Activated CD4-positive, alpha-beta T cell treated with anti-CD3 and anti-CD28 coated beads, Interleukin-2, Interleukin-6, amounts not matched to agents 100 ng/mL and 50 ng/mL, durations not matched to agents 16 hours and 8 hours (primary cell): Measurements from ENCODE around the gene PLAAT4.
"Not testable (repeated sequence)": the region's sequence is repeated elsewhere in the genome, so short reads cannot be mapped to it uniquely, and the experiment has no call there.

Experiments used
- DNase-seq: peaks from one replicate; pipeline ENCODE4 v3.0.0-alpha.2; 2020

The PLAAT4 gene

DNA sequence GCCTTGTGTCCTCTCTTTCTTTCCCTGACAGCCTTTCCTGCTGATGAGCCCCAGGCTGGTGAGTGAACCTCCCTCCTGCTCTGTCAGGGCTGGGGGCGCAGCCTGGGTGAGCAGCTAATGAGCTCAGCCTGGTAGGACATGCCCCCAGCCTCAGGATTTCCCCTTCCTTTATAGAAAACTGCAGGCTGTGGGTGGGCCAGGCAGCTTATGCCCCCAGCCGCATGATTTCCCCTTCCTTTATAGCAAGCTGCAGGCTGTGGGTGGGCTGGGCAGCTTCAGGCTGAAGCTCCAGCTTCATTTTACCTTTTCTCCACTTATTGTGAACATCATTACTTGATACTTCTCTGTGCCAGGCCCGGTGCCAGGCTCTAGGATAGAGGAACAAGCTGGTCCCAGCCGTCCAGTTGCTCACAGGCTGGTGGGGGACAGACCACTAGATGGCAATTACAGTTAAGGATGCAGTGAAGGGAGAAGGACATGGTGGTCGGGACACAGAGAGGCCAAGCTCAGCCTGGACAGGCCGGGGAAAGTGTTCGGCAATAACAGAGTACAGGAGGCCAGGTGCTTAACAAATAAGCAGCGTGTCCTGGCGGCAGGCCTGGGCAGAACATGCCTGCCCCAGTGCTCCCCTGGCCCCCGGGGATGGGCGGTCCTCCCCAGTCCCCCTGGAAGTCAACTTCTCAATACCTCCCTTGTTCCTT lies 25.4 kb upstream of the PLAAT4 start:
- no peak for DNase-seq

DNA sequence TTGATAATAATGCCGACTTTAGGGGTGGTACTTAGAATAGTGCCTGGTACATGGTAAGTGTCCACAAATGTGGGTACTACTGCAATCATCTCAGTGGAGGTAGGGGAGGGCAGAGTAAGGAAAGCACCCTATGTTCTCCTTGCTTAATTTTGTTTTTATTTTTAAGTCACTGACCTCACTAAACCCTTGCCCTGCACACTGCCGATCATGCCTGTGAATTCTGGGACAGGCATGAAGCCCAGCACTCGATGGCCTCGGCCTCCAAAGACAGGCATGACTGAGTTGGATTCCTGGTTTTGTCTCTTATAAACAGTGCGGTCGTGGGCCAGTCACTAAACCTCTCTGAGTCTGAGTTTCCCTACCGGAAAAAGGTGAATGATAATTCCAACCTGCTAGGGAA lies 23.8 kb upstream of the PLAAT4 start:
- no peak for DNase-seq

DNA sequence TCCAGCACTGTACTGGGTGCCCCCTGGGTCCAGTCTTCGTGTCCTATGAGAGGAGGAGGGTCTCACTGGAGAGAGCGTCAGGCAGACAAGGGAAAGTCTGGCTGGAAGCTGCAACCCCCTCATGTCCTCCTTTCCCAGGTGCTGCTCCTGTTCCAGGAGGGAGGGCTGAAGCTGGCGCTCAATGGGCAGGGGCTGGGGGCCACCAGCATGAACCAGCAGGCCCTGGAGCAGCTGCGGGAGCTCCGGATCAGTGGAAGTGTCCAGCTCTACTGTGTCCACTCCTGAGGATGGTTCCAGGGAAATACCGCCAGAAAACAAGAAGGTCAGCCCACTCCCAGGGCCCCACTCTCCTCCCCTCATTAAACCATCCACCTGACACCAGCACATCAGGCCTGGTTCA lies 20.5 kb upstream of the PLAAT4 start:
- DNase-seq, result no peak

DNA sequence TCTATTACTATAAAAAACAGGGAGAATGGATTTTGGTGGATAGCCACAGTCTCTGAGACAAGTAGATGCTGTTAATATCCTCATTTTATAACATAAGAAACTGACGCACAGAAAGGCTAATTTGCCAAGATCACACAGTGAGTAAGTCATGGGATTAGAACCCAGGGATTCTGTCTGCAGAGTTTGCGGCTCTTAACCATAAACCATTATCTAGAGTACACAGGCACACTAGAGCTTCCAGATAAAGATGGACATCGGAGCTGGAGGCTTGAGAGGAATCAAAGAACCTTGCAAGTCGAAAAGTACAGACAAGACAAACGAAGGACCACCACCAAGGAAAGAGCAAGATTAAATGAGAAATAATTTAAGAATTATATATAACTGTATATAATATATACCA lies 19.5 kb upstream of the PLAAT4 start:
- no peak for DNase-seq

DNA sequence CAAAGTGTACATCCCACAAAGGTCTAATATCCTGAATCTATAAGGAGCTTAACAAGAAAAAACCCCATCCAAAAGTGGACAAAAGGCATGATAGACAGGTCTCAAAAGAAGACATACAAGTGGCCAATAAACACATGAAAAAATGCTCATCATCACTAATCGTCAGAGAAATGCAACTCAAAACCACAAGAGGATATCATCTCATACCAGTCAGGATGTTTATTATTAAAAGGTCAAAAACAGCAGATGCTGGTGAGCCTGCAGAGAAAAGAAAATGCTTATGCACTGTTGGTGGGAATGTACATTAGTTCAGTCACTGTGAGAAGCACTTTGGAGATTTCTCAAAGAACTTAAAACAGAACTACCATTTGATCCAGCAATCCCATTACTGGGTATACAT lies 18.1 kb upstream of the PLAAT4 start:
- no peak for DNase-seq

DNA sequence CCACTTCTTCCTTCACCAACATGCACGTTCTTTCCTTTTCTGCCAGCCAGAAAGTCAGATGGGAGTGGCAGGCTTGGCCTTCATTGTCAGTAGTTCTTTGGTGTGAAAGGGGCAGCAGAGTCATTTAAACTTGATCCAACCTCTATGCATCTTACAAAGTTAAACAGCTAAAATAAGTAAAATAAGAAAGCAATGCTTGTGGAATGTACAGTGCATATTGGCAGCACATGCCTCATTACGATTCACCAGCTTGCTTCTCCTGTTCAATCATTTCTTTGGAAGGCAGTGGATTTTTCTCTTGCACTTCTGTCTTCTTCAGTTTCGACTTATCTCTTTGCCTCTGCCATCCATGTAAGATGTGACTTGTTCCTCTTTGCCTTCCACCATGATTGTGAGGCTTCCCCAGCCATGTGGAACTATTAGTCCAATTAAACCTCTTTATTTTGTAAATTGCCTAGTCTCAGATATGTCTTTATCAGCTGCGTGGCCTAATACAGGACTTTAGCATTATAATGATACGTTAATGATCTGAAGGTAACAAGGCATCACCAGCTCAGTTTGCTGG lies 15.9 kb upstream of the PLAAT4 start:
- DNase-seq, result no peak

DNA sequence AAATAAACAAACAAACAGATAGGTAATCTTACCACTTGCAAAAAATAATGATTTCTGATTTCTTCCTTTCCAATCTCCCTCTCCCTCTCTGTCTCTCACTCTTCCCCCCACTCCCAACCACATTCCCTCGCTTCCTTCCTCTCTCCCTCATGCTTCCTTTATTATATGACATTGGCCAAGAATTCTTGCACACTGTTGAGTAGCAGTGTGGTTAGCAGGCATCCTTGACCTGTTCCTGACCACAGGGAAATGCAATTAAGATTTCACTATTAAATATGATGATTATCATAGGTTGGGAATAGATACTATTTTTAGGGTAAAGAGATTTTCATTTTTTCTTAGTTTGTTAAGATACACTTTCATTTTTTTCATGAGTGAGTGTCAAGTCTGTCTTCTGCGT lies 14.7 kb upstream of the PLAAT4 start:
- DNase-seq, result no peak

DNA sequence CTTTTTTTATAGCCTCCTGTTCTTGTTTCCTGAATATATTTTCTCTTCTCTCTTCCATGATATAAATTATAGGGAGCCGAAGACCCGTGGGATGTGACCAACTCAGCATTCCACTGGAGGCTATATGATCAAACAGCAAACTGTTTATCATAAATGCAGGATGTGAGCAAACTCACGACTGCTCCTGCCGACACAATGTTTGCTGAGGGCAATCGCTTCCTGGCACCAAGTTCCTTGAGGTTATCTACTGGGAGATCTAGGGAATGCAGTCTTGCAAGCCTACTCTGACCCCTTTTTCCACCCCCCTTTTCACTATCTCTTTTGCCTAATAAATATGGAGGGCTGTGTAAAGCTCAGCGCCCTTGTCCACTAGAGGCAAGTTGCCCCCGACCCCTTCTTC lies 13.5 kb upstream of the PLAAT4 start:
- no peak for DNase-seq

DNA sequence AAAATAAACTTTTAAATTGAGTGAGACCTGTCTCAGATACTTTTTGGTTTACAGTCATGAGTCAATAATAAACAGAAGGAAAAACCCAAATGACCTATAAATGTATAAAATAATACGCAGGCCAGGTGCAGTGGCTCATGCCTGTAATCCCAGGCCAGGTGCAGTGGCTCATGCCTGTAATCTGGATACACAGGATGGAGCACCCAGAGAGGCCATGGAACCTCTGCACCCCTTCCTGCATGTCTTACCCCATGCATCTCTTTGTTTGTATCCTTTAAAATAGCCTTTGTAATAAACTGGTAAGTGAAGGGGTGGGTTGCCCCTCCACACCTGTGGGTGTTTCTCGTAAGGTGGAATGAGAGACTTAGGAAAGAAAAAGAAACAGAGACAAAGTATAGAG lies 8.9 kb upstream of the PLAAT4 start:
- DNase-seq, result no peak

DNA sequence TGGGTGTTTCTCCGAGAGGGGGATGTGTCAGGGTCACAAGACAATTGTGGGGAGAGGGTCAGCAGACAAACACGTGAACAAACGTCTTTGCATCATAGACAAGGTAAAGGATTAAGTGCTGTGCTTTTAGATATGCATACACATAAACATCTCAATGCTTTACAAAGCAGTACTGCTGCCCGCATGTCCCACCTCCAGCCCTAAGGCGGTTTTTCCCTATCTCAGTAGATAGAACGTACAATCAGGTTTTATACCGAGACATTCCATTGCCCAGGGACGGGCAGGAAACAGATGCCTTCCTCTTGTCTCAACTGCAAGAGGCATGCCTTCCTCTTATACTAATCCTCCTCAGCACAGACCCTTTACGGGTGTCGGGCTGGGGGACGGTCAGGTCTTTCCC lies 8.5 kb upstream of the PLAAT4 start:
- DNase-seq, result not testable (repeated sequence)

DNA sequence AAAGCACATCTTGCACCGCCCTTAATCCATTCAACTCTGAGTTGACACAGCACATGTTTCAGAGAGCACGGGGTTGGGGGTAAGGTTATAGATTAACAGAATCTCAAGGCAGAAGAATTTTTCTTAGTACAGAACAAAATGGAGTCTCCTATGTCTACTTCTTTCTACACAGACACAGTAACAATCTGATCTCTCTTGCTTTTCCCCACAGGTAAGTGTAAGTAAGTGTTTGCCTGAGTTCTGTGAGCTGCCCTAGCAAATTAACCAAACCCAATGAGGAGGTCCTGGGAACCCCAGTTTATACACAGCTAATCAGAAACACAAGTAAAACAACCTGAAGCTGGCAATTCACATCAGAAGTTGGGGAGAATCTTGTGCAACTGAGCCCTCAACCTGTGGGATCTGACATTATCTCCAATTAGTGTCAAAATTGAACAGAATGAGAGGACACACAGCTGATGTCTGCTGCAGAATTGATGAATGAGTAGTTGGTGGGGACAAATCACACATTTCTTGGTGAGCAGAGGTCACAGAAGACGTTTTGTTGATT lies 7.8 kb upstream of the PLAAT4 start:
- DNase-seq, result not testable (repeated sequence)

DNA sequence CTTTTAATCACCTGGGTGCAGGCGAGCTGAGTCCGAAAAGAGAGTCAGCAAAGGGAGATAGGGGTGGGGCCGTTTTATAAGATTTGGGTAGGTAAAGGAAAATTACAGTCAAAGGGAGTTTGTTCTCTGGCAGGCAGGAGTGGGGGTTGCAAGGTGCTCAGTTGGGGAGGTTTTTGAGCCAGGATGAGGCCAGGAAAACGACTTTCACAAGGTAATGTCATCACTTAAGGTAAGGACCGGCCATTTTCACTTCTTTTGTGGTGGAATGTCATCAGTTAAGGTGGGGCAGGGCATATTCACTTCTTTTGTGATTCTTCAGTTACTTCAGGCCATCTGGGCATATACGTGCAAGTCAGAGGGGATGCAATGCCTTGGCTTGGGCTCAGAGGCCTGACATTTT lies 7.2 kb upstream of the PLAAT4 start:
- not testable (repeated sequence) for DNase-seq

DNA sequence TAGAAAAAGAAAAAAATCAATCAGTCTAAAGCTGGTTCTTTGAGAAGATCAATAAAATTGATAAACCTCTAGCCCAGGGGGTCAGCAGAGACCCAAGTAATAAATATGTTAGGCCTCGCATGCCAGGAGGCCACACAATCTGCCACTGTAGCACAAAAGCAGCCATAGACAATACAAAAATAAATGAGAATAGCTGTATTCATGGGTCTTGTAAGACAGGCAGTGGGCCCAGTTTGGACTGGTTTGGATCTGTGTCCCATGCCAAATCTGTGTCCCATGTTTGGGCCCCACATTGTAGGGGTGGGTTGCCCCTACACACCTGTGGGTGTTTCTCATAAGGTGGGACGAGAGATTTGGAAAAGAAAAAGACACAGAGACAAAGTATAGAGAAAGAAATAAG lies 6.6 kb upstream of the PLAAT4 start:
- DNase-seq, result no peak

DNA sequence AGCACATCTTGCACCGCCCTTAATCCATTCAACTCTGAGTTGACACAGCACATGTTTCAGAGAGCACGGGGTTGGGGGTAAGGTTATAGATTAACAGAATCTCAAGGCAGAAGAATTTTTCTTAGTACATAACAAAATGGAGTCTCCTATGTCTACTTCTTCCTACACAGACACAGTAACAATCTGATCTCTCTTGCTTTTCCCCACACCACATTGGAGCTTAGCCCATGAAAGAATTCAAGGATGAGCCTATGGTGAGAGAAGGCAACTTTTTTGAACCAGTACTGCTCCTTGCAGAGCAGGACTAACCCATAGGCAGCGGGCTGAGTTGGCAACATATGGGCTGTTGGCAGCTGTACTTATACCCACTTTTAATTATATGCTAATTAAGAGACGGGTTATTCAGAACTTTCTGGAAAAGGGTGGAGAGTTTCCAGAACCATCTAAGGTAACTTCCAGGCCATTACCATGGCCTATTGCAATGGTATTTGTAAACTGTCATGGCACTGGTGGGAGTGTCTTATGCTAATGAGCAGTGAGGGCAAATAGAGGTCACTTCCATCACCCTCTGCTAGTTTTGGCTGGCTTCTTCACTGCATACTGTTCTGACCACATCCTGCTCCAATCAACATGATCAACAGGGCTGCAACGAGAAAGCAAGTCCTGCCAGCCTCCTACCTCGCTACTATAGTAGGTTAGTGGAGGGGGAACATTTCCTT lies 5.4 kb upstream of the PLAAT4 start:
- DNase-seq, result peak; percentile 59

DNA sequence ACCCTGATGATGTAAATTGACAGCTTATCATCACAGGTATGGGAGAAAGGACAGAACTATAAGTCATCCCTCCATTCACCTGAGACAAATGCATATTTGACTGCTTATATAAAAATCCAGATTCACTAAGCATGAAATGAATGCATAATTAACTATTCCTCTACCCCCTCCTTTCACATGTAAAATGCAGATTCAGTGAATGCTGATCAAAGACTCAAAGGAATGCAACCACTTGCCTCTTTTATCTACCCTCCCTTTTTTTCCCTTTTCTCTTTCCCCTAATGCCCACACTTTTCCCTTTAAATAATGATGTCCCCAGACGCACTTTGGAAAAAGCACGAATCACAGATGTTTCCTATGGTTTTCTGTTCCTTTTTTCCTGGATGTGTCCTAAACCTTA lies 4.5 kb upstream of the PLAAT4 start:
- no peak for DNase-seq

DNA sequence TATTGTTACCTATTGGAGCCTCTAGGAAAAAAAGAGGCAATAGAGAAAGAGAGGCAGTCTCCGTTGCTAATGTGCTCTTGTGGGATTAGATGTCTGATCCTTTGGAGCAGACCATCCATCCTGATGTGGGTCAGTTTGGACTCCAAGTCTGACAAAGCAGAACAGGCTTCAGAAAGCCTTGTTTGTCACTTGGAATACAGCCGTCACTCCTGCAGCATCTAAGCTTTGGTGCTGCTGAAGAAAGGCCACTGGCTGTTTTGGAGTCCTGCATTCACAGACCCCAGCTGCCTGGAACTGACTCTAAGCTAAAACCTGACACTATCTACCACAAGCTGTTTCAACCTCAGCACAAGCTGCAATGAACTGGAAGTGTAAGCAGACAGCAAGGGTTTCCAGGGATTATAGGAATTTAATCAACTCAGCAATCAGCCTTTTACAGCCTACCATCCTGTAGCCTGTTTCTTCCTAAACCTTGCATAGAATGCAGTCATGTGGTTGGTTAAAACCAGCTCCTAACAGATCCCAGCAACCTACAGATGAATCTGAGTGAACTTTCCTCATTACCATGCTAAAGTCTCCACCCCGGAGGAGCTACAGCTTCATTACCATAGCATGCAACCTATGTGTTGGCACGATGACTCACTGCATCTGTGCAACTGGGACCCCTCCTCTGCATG lies 3.7 kb upstream of the PLAAT4 start:
- no peak for DNase-seq

DNA sequence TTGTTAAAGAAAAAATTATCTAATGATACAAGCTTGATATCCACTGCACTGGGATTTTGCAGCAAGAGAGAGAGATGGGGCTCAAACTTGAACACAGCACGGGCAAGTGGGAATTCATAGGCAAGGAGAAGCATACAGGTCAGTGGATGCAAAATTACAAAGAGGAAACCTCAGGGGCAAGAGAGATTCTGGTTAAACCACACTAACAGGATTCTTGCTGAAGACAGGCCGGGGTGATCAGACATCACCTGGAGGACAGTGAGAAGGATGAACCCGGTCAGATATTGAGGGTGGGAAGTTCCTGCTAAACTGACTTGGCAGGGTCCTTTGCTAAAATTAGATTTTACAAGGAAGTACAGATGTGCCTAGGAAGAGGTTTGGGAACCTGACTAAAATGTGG lies 2.5 kb upstream of the PLAAT4 start:
- no peak for DNase-seq

DNA sequence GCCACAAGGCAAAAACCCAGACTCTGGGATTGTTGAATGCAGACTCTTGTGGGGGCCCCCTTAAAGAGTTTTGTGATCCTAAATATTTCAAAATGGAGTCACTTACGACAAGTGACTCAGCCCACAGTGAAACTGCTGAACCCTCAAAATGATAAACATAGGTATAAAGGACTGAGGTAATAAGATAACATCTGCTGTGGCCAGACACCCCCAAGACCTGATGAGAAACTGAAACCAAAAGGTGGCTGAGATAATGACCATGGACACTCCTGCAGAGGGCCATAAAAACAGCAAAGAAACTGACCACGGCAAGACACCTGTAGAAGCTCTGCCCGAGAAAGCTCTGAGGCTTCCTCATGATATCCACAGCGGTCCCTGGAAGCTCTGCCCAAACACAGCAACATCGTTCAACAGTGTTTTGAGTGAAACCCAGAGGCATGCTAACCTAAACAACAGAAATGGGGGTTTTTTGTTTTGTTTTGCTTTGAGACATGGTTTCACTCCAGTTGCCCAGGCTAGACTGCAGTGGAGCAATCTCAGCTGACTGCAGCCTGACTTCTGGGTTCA lies 1.6 kb upstream of the PLAAT4 start:
- DNase-seq, result peak; percentile 60

DNA sequence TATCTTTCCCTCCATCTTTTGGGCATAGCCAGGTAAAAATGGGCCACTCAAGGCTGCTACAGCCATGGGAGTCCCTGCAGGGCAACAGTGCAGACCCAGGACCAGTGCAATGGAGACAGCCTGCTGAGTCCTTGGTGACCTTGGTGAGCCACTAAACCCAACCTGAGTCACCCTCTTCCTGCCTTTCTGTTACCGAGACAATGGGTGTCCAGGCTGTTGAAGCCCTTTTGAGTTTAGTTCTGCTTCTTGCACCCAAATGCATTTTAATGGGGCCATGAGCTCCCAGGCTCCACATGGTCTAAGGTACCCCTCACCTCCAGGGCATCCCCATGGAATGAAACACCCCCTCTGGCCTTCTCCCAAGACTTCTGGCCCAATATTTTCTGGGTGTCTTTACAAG lies 874 bp upstream of the PLAAT4 start:
- peak; percentile 71 for DNase-seq

DNA sequence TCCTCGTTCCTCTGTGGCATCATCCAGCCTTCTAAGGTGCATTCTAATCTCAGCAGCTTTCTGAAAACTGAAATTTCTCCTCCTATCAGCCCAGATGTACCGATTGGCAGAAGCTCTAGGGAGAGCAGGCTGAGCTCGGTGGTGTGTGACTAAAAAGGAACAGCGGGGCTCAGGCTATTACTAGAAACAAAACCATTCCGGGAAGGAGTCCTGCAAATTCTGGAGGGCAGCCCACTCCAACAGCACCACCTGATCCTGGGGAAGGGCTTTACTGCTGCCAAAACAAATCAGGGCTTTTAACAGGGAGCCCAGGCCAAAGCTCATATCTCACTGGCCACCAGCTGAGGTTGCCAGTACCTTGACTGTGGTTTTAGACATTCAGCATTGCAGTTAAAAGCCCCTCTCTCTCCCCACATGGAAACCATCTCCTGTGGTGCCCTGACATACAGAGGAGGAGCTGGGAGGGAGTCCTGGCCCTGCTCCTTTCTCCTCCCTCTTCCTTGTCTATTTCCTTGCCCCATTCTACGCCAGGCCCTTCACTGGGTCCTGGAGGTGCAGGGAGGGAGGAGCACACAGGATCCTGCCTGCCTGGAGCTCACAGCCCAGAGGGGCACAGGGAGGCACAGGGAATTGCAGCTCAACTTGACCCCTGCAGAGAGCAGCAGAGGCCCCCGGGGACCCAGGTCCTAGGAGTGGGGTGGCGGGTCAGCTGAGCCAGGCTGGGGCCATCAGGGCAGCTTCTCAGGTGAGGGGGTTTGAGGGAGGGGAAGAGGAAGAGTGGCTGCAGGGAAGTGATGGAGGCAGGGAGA lies 889 bp downstream of the PLAAT4 start:
- peak; percentile 69 for DNase-seq

DNA sequence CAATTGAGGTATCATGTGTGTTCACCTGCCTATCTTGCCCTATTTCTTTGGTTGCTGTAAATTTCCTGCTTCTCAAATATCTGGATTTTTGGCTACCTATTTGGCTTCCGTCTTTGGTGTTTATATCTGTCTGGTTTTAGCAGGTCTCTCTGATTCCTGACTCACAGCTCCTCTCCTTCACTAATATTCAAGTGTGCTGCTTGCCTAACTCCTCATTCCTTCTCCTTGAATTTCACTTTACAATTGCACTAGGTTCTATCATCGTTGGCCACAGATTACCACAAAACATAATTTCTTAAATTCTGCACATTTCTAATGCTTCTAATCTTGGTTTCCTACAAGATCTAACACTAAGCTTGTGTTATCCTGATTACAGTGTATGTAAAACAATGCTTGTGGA lies 5.9 kb downstream of the PLAAT4 start:
- DNase-seq, result not testable (repeated sequence)

DNA sequence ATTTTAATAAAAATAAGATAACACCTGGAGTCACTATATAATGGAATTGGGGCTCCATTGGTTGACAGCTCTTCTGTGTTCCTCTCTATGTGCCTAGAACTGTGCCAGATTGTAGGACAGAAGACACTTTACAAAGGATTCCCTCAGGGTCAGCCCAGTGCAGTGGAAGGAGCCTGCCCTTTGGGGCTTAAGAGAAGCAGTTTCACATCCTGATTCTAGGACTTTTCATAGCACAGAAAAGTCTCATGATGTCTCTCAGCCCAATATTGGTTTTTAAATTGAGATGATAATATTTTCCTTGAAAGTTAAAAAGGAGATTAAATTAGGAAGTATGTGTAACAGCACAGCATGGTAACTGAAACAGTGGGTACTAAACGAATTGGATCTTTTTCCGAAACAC lies 7.1 kb downstream of the PLAAT4 start:
- DNase-seq, result no peak
